ENCODE data around the gene SRGAP2C.
"Not testable (repeated sequence)": the region's sequence is repeated elsewhere in the genome, so short reads cannot be mapped to it uniquely, and the experiment has no call there.

SRGAP2C gene

DNA sequence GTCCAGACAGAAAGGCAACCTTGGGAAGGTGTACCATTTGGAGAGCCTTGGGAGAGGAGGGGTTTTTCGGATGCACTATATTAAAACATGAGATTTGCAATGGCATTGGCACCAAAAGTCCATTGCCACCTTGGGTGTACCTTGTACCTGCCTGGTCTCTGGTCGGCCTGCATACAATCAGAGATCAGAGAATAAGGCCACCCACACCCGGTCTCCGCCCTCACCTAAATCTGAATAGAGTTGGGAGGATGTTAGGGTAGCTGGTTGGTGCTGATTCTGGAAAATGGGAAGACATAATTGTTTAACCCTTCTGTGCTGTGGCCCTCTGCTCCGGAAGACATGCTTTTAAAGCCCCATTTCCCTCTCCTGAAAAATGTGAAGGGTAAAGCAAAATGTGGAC lies 3.1 kb downstream of the SRGAP2C start:
- DNase-seq: not testable (repeated sequence)

DNA sequence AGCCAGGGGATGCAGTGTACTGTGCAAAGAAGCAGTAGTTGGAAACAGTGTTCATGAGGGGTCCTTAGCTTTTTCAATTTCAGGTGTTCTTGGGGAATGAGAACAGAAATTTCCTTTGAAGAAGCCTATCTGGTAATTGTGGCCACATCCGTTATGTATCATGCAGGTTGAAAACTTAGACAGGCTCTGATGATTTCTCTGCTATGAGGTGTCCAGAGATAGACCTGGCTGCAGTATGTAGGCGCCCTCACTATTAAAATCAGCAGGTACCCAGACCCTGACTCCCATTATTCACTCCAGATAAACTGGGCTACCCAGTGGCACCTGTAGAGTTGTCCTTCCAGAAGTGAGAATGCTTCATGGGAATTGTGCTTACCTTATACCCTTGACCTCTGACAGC lies 7.7 kb downstream of the SRGAP2C start:
- DNase-seq: not testable (repeated sequence)

DNA sequence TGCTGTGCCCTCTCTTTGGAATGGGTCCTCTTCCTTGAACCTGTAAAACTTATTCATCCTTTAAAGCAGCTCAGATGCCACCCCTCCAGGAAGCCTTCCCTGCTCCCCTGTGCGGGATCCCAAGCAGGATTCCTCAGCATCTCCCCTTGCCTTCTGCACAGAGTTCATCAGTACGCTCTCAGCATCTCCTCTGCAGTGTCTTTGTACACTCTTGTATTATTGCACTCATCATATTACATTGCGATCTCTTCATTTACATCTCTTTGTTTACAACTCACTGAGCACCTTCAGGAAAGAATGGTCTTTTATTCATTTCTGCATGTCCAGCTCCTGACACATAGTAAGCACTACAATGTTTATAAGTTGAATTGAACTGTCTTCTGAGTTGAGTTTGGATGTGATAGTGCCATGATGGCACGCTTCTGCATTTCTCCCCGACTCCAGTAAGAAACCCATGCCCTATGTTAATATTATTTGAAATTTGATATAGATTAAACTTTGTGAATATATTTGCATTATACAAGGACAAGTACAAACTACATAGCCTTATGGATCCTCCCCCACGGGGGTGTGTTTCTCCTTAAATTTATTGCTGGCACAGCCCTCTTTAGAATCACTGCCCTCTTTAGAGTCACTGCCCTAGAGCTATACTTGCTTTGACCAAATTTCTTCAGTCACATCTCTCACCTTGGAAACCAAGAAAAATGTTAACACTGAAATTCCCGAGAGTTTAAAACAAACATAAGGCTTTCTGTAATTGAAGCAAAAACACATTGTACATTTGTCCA lies 12.5 kb downstream of the SRGAP2C start:
- DNase-seq: not testable (repeated sequence)

DNA sequence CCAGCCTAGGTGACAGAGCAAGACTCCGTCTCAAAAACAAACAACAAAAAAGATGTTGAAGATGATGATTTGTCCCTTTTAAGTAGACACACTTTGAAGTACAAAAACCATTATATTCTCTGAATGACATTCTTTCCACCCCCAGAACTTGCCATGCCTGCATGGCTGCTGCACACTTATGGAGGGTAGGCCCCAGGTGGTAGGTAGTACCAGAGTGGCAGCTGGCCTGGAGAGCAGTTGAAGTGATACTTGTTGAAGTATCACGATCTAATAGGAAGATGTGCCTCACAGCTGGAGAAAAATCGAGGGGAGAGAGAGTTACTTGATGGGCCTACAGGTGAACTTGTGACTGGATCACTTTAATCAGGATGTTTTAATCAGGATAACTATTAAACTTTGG lies 15.0 kb downstream of the SRGAP2C start:
- not testable (repeated sequence) for DNase-seq

DNA sequence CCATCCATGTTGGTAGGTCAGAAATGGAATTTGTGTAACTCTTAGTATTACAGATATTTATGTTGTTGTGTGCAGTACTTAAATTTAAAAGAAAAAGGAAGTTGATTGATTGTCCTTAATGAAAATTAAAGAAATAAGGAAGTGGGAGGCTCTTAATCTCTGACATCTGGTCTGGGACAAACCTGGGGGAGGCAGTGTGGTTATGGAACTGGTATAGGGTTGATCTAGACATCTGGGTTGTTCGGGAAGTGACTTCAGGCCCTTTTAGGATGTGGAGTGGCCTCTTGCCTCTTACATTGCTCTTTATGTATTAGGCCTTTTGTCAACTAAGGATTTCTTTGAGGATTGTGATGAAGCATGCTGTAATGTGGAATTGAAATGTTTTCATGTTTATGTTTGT lies 15.5 kb downstream of the SRGAP2C start:
- DNase-seq: not testable (repeated sequence)

DNA sequence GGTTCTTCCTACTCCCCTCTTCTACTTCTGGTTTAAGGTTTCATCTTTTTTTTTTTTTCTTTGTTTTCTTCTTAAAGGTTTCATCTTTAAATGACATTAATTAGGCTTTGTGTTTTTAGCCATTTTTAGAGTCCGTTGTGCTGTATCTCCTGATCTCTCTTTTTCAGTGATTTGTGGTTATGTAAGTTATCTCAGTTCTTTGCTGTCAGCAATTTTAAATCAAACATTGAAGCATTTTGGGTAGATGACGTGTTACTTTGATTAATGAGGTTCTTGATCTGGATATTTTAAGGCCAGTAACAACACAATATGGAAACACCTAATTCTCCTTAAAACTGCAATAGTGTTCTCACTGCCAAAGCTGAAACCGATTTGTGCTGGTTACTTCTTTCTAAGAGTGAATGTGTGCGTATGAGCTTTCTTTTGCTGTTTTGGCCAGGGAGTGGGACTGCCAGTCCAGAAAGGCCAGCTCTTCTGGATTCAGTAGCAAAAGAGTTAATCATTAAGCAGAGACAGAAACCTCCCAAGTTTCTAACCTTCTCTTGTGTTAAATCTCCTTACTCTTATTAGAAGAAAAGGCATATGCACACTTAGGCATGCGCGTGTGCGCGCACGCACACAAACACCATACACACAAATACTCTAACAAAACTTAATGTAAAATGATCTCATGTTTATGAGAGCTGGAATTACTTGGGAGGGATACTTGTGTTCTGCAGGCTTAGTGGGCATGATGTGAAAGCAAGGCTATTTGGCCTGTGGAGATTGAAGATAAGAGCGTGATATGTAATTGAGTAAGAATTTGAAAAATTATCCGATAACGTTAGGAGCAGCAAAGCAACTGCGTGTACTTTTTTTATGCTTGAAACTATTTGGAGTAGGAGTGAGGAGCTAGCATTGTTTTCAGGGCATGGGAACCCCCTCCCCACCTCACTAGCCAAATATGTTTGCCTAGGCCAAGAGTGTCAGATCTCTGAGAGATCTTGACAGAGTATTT lies 16.5 kb downstream of the SRGAP2C start:
- not testable (repeated sequence) for DNase-seq

DNA sequence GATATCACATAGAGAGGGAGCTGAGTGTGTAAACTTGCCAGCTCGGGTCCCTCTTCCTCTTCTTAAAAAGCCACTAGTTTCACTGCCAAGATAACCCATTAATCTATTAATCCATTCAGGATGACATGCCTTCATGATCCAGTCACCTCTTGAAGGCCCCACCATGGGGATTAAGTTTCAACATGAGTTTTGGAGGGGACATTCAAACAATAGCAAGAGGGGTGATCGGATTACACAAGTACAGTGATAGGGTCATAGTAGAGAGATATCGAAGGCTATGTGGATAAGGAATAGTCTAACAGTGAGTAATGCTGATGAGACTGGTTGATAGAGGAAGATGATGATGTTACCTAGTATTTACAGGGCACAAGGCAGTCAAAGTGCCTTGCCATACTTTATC lies 18.2 kb downstream of the SRGAP2C start:
- not testable (repeated sequence) for DNase-seq

DNA sequence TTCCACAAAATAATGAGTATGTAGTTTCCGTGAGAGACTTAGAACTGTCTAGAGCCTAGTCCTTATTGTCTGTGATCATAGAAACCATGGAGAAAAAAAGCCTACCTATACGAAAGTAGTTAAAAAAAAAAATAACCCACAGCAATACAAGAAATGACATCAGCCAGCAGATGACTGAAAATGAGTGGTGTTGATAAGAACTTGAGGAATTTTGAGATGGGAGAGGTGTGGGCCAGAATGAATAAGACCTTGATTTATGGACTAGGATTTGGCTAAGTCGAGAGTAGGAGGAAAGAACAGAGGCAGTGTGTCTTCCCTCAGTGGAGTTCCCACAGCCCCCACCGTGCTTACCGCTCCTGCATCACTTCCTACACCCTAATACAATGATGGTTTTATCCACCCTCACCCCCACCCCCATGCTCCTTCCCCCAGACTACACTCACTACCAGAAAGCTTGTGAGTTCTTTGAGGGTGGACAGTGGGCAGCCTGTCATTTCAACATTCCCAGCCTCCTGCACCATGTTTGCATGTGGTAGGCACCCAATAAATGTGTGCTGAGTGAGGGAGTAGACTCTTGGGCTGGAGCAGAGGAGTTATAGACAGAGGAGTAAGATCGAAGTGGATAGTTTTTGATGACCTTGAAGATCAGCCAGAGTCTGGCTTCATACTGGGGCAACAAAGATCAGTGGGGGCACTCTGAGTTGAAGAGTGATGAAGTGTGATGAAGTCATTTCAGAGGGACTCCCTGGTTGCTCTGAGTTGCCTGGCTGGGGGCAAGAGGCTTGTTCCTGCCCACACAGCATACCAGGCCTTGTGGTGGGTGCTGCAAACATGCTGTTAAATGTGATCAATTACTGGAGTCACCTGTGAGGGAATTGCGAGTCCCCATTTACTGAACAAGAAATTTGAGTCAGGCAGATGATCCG lies 21.3 kb downstream of the SRGAP2C start:
- not testable (repeated sequence) for DNase-seq

DNA sequence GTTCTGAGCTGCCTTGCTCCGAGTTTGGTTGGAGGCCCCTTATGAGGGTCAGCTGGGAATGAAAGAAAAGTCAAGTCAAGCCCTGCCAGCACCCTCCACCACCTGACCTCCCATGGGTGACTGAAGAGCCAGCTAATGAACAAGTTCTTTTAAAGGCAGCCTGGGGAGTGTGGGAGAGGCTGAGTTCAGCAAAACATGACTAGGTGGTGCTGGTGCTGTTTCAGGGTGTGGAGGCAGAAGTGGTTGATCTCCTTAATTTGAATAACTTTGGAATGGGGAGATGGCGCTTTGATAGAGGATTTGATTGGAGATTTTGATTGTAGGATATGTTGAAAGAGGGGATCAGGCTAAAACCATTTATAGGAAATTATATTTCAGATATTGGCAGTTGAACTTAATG lies 22.6 kb downstream of the SRGAP2C start:
- not testable (repeated sequence) for DNase-seq

DNA sequence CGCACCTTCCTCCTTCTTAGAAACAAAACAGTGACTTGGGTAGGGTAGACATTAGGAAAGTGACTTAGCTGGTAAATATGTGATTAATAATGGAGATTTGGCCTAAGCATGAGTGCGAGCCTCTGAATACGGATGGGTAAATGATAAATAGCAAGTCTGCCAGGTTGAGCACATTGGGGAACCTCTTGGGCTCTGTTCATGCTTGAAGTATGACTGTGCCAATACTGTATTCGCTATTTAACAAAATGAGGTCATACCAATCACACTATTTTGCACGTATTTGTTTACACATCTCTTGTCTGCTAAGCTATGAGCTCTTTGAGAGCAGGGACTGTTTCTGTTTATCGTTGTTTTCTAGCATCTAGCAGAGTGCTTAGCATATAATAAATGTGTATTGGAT lies 23.6 kb downstream of the SRGAP2C start:
- DNase-seq: not testable (repeated sequence)

DNA sequence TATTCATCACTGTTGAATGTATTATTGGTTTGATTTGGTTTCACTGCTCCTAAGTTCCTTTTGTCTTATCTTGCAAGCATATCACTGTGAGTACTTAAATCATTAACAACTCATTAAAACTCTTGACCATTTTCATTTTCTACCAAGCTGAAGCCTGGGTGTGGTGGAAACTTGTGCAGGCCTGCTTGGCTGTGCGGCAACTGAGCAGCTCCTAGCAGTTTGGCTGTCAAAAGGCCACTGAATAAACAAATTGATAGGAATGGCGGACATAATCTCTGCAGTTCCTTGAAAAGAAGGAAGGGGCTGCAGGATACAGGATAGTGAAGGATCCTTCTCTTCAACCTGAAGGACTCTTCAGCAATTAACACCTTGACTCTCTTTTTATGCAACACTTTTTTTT lies 26.0 kb downstream of the SRGAP2C start:
- DNase-seq: not testable (repeated sequence)

DNA sequence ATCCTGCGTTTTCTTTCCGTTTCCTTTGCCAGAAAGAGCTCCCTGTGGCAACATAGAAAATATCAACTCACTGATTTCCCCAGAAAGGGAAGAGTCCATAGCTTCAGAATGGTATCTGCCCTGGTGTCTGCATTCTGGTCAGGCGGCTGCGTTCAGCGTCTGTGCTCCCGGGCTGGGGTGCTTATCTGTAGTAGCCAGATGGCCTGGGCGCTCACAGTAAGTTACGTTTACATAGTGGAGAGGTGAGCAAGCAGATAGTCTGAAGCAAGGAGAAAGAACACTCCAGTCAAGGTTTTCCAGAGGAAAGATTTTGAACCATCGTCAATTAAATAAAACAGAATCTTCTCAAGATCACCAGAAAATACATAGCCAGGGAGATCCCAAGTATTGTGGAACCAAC lies 28.7 kb downstream of the SRGAP2C start:
- not testable (repeated sequence) for DNase-seq

DNA sequence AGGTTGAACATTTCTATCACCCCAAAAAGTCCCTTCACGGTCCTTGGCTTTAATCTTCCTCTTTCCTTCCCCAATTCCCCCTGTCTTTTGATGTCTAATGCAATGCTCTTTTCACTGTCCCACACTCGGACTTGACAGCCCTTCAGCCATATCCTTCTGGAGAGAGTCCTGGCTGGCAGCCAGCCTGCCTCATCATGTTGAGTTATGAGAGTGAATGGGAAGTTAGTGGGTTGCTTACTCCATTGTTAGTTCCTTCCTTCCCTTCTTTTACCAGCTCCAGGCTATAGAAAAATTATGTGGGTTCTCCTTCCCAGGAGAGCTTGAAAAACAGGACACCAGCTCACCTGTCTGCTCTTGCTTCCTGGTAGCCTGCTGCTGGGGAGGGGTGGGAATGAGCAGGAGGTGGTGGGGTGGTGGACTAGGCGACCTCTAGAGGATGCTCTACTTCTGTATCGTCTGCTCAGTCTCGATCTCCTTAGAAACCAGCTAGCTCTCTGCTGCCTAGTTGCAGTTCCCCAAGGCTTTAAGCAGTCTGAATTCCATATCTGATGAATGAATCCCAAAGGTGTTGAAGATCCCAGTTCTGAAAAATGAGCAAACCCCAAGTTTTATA lies 29.9 kb downstream of the SRGAP2C start:
- not testable (repeated sequence) for DNase-seq

DNA sequence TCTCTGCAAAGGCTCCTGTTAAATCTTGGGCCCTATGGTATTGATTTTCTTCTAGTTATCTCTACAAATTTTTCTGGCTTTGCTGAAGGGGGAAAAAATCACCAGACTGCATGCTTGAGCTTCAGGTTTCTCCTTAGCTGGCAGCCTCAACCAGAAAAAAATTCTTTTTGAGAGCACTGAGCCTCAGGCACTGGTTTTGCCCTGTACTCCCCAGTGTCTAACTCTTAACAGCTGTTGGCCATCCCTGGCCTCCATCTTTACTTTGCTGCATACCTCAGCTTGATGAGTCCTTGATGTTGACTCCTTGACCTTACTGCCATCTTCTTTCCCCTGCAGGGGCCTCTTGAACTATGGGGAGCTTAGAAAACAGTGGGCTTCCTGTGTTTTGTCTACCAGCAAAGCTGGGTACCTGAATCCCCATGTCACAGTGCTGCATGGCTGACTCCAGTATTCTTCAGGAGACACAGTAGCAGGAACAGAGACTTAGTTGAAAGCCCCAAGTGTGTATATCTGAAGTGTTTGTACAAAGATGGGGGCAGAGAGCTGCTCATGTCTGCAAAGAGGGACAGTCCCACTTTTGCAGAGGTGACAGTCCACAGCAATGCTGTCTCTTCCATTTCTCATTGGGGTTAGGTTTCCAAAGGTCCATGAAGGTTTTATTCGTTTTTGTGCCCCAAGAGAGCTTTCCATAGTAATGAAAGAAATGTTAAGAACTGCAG lies 31.1 kb downstream of the SRGAP2C start:
- DNase-seq: not testable (repeated sequence)

DNA sequence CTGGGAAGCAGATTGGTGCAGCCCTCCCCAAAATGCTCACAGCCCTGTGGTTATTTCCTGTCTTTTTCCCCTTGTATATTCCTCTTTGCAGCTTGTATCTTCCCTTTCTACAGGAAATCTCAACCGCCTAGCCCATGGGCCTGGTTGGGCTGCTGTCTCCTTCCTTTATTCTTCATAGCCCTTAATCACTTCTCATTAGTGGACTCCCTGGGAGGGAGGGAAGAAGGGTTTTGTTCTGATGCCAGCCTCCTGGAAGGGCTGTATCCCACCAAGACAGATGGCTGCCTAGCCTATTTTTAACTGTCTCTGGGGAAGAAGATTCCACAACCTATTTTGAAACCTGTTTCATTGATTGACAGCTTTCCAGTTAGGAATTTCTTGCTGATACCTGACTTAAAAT lies 31.9 kb downstream of the SRGAP2C start:
- DNase-seq: not testable (repeated sequence)

DNA sequence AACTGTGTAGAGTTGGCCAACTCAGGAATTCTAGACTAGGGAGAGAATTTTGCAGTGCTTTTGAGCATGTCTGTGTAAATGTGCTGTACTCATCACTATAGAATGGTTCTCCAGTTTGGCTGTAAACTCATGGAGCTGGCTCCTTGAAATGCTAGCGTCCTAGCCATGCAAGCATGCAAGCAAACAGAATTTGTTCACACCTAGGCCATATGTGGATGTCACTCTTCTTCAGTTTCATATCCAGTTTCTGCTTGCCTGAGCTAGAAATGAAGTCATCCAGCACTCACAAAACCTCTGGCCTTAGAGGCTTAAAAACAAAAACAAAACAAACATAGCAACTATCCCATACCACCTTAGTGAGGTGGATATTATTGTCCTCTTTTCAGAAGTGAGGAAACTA lies 37.0 kb downstream of the SRGAP2C start:
- DNase-seq: not testable (repeated sequence)

DNA sequence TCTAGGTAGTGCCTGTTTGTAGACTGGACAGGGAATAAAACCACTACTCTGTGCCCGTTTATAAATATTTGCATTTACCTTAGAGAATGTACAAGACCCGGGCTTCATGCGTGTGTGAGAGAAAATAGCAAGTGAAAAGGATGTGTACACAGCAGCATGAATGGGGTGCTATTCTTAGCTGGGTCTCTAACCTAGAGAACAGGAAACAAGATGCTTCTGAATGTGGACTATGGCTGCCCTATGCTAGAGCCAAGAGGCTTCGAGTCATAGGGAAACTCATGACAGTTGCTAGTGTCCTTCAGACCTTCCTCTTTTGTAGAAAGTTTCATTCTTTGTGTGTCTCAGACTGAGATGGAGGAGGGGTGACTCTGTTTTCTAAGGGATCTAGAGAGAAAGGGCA lies 39.9 kb downstream of the SRGAP2C start:
- not testable (repeated sequence) for DNase-seq

DNA sequence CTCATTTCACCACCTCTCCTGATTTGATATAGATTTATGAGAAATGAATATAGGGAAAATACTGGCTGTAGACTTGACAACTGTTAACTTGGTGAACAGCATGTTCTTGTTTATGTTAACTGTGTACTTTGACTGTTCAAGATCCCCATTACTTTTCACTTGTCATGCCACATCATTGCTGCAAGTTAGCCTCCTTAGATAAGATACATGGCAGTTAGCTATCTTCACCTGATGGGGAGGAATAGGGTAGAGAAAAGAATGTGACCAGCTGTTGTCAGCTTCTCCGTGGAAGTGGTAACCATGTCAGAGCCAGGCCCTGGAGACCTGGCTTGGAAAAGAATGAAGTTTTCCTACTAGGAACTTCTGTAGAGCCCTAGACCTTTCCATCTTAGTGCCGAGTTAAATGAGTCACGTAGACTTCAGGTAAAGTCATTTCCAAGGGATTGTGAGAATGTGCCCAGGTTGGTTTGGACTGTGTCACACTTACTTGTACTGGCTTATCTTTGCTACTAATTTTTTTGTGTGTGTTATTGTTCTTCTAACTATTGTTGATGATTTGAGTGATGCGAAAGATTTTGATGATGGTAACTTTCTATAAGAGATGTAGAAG lies 41.6 kb downstream of the SRGAP2C start:
- DNase-seq: not testable (repeated sequence)

DNA sequence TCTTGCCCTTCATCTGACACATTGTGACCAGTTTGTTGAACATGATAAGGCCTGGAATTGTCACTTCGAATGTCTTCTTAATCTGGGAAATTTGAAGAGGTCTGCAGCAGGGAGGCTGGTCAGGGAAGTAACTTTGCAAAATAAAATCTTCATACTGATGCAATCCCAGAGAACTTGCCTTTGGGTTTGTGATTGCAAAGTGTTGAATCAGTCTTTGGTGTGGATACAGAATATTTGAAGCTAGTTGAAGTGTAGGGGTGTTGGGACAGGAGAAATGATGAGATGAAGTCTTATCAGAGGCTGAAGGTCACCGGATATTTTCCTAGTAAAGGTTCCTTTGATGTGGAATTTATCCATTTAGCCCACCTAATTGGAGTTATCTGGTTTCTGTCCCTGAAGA lies 42.1 kb downstream of the SRGAP2C start:
- DNase-seq: not testable (repeated sequence)

DNA sequence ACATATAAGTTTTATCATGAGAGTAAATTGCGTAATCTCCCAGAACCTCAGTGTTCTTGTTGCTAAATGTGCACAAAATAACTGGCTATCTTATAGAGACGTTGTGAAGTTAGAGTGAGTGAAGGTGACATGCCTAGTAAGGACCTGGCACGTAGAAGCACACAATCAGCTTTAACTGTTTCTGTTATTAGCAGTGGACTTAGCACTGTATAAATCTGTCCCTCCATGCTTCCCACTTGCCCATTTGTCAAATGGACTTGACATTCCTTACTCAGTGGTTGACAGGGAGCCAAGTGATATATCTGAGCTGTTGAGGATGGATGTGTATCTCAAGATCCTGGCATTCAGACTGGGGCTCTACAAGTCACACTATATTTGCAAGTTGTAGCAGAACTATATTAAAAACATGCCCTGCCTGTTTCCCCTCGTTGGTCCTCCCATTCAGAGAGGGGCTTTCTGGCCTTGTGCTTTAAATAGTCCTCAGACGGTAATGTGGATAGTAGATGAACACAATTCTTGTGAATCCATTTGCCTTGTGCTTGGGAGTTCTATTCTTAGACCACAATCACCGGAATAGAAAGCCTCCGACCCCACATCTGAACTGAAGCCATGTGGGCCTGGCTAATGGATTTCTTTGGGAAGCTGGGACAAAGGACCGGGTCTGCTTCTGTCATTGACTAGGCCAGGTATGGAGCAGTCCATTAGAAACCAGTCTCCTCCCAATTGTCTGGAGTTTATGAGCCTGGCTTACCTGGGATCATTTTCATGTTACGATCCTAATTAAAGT lies 43.0 kb downstream of the SRGAP2C start:
- DNase-seq: not testable (repeated sequence)
